AG09319 (cell line): ENCODE data around the gene P2RY11.

Experiments
- DNase-seq: peaks from one replicate; pipeline ENCODE4 v3.0.0-alpha.2; 2010; ENCODE audit warnings: low read depth; ENCODE audit errors: extremely low read depth
- CTCF ChIP-seq: IDR thresholded peaks from 2 replicates; pipeline ENCODE4 v1.5.1; 2011; ENCODE audit warnings: low read depth, mild to moderate bottlenecking, inconsistent platforms, low read length, moderate library complexity

P2RY11 gene

GRCh38 chr19:10087296-10088061, 24.0 kb upstream of the P2RY11 start:
- no peak for TF ChIP-seq CTCF
- no peak for DNase-seq

- no peak for DNase-seq
- no peak for TF ChIP-seq CTCF
Measured at GRCh38 chr19:10088949-10089554, 22.4 kb upstream of the P2RY11 start.

- no peak for DNase-seq
- no peak for TF ChIP-seq CTCF
Measured at GRCh38 chr19:10089801-10090375, 21.6 kb upstream of the P2RY11 start.

GRCh38 chr19:10091370-10091687, 20.2 kb upstream of the P2RY11 start:
- no peak for TF ChIP-seq CTCF
- no peak for DNase-seq

GRCh38 chr19:10091895-10092641, 19.4 kb upstream of the P2RY11 start:
- TF ChIP-seq CTCF: no peak
- DNase-seq: no peak

GRCh38 chr19:10092648-10093294, 18.7 kb upstream of the P2RY11 start:
- TF ChIP-seq CTCF: no peak

More at GRCh38 chr19:10092648-10093294, 18.7 kb upstream of the P2RY11 start:
- DNase-seq: no peak
